ENCODE results near the gene PRKAG1. TPM values are rescaled to one million over a fixed set of nuclear protein-coding genes. Genes with fewer than 3 reads are reported as not detected.

PRKAG1 gene
- total RNA-seq, 1 donor from 2014 or later = 24.0 TPM

- H3K27ac Mint-ChIP-seq (ENCODE audit: unreplicated experiment) = no peak overlapping the region
- peaks cover 13% of the 10 kb centered on the region for H3K4me1 Mint-ChIP-seq (ENCODE audit: unreplicated experiment)
- no peaks in the 10 kb centered on the region for H3K9me3 Mint-ChIP-seq (ENCODE audit: unreplicated experiment)
- peaks cover 47% of the 10 kb centered on the region for H3K36me3 Mint-ChIP-seq (ENCODE audit: low read depth, unreplicated experiment)
- TF ChIP-seq CTCF (IDR thresholded peaks at IDR 0.05; ENCODE audit: unreplicated experiment) = no peak
- H3K4me3 Mint-ChIP-seq (ENCODE audit: unreplicated experiment) = no peak overlapping the region
- peaks cover 20% of the 10 kb centered on the region for H3K27me3 Mint-ChIP-seq (ENCODE audit: unreplicated experiment)
- no peak for DNase-seq (ENCODE audit: low spot score)
These were observed 5.2 kb upstream of the PRKAG1 start for GRCh38 chr12:49023812-49024211.

DNA sequence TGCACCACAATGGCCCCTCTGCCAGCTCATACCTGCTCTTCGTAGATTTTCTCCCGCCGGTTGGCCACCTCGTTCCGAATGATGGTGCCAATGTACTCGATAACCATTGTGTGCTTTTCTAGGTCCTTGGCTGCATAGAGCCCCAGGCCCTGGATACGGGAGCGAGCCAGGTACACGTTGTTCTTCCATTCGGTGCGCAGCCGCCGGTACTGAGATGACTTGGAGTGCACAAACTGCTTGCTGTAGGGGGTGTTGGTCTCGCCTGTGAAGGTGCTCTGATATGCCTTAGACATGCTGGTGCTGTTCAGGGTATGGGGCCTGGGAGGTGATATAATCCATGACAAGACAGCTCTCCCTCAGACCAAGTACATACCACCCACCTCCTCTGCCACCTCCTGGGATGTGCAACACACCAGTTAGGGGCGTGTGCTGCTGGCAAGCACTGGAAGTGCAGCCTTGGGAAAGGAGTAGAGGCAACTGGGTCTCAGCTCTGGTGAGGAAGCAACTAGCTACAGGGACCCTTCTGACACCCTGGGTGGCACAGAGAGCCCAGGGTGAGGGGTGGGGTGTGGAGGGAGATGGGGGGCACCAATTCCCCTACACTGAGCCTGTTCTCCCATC lies 4.1 kb upstream of the PRKAG1 start:
- no peak for DNase-seq (ENCODE audit: low spot score)
- peaks cover 40% of the 10 kb centered on the region for H3K36me3 Mint-ChIP-seq (ENCODE audit: low read depth, unreplicated experiment)
- no peaks in the 10 kb centered on the region for H3K9me3 Mint-ChIP-seq (ENCODE audit: unreplicated experiment)
- H3K27ac Mint-ChIP-seq (ENCODE audit: unreplicated experiment) = peak overlapping the region; percentile 52
- no peak for TF ChIP-seq CTCF (IDR thresholded peaks at IDR 0.05; ENCODE audit: unreplicated experiment)
- no peak overlapping the region for H3K4me3 Mint-ChIP-seq (ENCODE audit: unreplicated experiment)
- H3K4me1 Mint-ChIP-seq (ENCODE audit: unreplicated experiment) = peaks cover 18% of the 10 kb centered on the region
- H3K27me3 Mint-ChIP-seq (ENCODE audit: unreplicated experiment) = peaks cover 21% of the 10 kb centered on the region

DNA sequence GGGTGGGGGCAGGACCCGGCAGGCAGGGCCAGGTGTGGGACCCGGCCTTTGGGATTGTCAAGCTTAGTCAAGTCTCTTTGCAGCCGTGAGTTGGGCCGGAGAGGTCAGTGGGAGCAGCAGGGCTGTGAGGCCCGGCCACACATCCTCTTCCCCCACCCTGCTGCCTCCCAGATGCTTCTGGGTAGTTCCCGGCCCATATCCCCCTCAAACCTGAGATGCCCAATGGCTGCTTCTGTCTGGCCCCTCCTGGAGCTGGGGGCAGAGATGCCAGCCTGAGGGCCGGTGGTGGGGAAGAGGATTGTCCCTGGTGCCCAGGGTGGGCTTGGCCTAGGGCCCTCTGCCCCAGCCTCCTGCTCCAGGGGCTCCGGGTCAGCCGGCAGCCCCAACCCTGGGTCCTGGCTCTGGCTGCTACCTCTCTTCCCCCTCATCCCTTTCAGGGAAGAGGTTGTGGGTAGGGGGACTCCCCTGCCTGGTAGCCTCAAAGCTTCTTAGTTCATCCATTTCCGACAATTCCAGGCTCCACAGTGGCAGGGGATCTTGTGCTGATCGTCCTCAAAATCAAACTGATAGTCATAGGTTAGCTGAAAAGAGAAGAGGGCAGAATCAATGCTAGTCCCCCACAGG lies 2.8 kb upstream of the PRKAG1 start:
- no peak for TF ChIP-seq CTCF (IDR thresholded peaks at IDR 0.05; ENCODE audit: unreplicated experiment)
- H3K36me3 Mint-ChIP-seq (ENCODE audit: low read depth, unreplicated experiment) = peaks cover 35% of the 10 kb centered on the region
- no peak for DNase-seq (ENCODE audit: low spot score)
- H3K9me3 Mint-ChIP-seq (ENCODE audit: unreplicated experiment) = no peaks in the 10 kb centered on the region
- H3K4me1 Mint-ChIP-seq (ENCODE audit: unreplicated experiment) = peaks cover 20% of the 10 kb centered on the region
- H3K27ac Mint-ChIP-seq (ENCODE audit: unreplicated experiment) = no peak overlapping the region
- H3K4me3 Mint-ChIP-seq (ENCODE audit: unreplicated experiment) = peak overlapping the region; percentile 15
- H3K27me3 Mint-ChIP-seq (ENCODE audit: unreplicated experiment) = peaks cover 19% of the 10 kb centered on the region

DNA sequence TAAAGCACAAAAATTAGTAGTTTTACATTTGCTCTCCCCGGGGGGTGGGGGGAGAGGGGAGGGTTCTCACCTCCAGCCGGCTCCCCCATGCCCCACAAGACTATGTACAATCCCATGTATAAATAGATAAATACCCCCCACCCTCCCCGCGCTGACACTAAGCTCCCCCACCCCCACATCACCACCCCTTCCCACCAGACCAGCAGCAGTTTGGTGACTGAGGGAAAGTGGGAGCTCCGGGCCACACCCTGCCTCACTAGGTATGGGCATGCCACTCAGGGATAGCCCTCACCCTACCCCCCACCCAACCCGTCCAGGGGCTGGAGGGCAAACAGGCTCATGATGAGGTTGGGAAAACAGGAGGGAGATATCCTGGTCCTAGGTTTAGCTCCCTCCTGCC lies 1.9 kb upstream of the PRKAG1 start:
- Mint-ChIP-seq H3K27ac (ENCODE audit: unreplicated experiment) (no peak overlapping the region), H3K36me3 (ENCODE audit: low read depth, unreplicated experiment) (peaks cover 30% of the 10 kb centered on the region), H3K9me3 (ENCODE audit: unreplicated experiment) (no peaks in the 10 kb centered on the region), H3K27me3 (ENCODE audit: unreplicated experiment) (peaks cover 16% of the 10 kb centered on the region), H3K4me1 (ENCODE audit: unreplicated experiment) (peaks cover 20% of the 10 kb centered on the region), H3K4me3 (ENCODE audit: unreplicated experiment) (no peak overlapping the region)
- no peak for TF ChIP-seq CTCF (IDR thresholded peaks at IDR 0.05; ENCODE audit: unreplicated experiment)
- no peak for DNase-seq (ENCODE audit: low spot score)
